Common myeloid progenitor, CD34-positive (primary cell): ENCODE results near the gene GLP2R.

Source experiments
- CTCF ChIA-PET: fragments of 350-600 bp; sonication (Branson Sonifier 250); formaldehyde crosslinking; loops from one replicate; lab custom pipeline; 2021; ENCODE audit warnings: antibody characterized with exemption; lab: Charles Lee
- POLR2A ChIA-PET: fragments of 350-600 bp; sonication (Branson Sonifier 250); formaldehyde crosslinking; loops from one replicate; lab custom pipeline; 2021; ENCODE audit warnings: antibody characterized with exemption; lab: Charles Lee
- DNase-seq, 3 donors: peaks; one replicate each; pipeline versions ENCODE4 v3.0.0 to v3.0.0-alpha.2; 2013
- H3K27ac ChIP-seq, 2 experiments: 1 replicate in 1 of 2; 2 replicates in 1 of 2; pipeline ENCODE4 v1.7.0; 2013; ENCODE audit warnings: inconsistent platforms in 2 of 2, low read length in 2 of 2, mild to moderate bottlenecking in 2 of 2, low read depth in 1 of 2, moderate library complexity in 1 of 2; ENCODE audit not compliant: severe bottlenecking in 2 of 2, insufficient read depth in 1 of 2, poor library complexity in 1 of 2
- H3K27me3 ChIP-seq, 5 experiments: replicated peaks in 2 of 5; 1 replicate in 3 of 5; 2 replicates in 2 of 5; pipeline versions ENCODE4 v1.6.1 to v1.7.0; 2013; ENCODE audit warnings: low read length in 4 of 5, mild to moderate bottlenecking in 2 of 5, moderate library complexity in 2 of 5, inconsistent platforms in 1 of 5; ENCODE audit not compliant: insufficient read depth in 5 of 5, control insufficient read depth in 4 of 5
- H3K36me3 ChIP-seq, 4 experiments: 1 replicate in 2 of 4; 2 replicates in 2 of 4; pipeline versions ENCODE4 v1.6.1 to v1.7.0; 2013; ENCODE audit warnings: low read length in 3 of 4, control low read depth in 1 of 4, mild to moderate bottlenecking in 1 of 4; ENCODE audit not compliant: control insufficient read depth in 4 of 4, insufficient read depth in 4 of 4
- H3K4me1 ChIP-seq, 4 experiments: 1 replicate in 3 of 4; 2 replicates in 1 of 4; pipeline versions ENCODE4 v1.6.1 to v1.7.1; 2013; ENCODE audit warnings: low read length in 3 of 4, mild to moderate bottlenecking in 3 of 4, control low read depth in 1 of 4, inconsistent platforms in 1 of 4, moderate library complexity in 1 of 4; ENCODE audit not compliant: control insufficient read depth in 4 of 4, insufficient read depth in 4 of 4; ENCODE audit errors: control extremely low read depth in 1 of 4
- H3K4me3 ChIP-seq, 7 experiments: 1 replicate in 4 of 7; 2 replicates in 3 of 7; pipeline versions ENCODE4 v1.5.1 to v1.7.0; 2013; ENCODE audit warnings: mild to moderate bottlenecking in 7 of 7, low read length in 6 of 7, moderate library complexity in 6 of 7, inconsistent platforms in 2 of 7, low read depth in 2 of 7, control low read depth in 1 of 7; ENCODE audit not compliant: insufficient read depth in 4 of 7, control insufficient read depth in 1 of 7; ENCODE audit errors: extremely low read depth in 1 of 7
- H3K9me3 ChIP-seq, 5 experiments: 1 replicate in 4 of 5; 2 replicates in 1 of 5; pipeline versions ENCODE4 v1.6.1 to v1.7.1; 2013; ENCODE audit warnings: low read length in 4 of 5, mild to moderate bottlenecking in 2 of 5, inconsistent platforms in 1 of 5, low read depth in 1 of 5, moderate library complexity in 1 of 5; ENCODE audit not compliant: control insufficient read depth in 4 of 5, insufficient read depth in 2 of 5; ENCODE audit errors: control extremely low read depth in 1 of 5
- WGBS: methylation state at CpG from one replicate; pipeline ENCODE4 v1.1.5; 2013; ENCODE audit not compliant: insufficient coverage; 5-methylcytosine and 5-hydroxymethylcytosine counted together

The GLP2R gene

DNA sequence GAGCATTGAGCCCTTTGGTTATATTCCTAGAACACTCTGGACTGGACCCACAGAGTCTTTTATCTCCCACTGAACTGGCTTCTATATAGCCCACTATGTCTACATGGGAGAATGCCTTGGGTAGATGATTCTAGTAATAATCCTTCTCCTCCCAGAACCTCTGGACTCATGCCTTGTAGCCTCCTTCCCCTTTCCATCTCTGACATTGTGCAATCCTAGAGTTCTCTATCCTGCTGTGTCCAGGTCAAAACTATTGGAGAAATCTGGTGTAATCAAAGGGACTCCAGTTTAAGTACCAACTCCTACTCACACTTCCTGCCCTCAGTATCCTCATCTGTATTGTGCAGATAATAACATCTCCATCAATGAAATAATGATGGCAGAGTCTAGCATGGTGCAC is 70.2 kb downstream of the GLP2R start:
- H3K27me3 ChIP-seq = peaks cover 0 to 26% (median 9%) of the 10 kb centered on the region in 5 experiments
- CTCF ChIA-PET = no interaction called here
- DNase-seq = no peak
- no peaks in the 10 kb centered on the region for H3K36me3 ChIP-seq
- peaks cover 0 to 4% (median 0%) of the 10 kb centered on the region in 5 experiments for H3K9me3 ChIP-seq
- no peak overlapping the region for H3K27ac ChIP-seq
- H3K4me3 ChIP-seq = no peak overlapping the region
- POLR2A ChIA-PET = no interaction called here
- no peaks in the 10 kb centered on the region for H3K4me1 ChIP-seq

DNA sequence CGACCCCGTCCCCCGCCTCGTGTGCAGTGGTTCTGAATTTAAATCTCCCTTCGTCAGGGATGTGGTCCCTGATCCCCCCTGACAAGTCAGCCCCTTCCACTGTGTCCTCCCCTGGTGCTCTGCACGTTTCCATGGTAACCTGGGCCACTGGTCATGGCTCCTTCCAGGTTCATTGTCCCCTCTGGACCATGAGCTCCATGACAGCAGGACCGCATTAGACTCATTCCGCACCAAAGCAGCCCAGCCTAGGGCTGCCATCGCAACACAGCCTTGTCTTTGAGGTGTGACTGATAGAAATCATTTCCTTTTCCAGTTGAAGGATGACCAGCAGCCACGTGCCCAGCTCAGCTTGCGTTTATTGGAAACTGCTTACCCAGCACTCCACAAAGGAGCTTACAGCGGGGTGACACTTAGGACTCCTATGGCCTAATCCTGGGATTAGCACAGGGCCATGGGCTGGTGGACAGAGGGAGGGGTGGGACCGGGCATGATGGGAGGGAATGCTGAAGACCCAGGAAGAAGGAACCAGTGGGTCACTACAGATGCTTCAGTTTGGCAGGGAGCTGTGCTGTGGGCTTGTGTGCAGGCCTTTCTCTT is 71.7 kb downstream of the GLP2R start:
- WGBS = 88% methylated on average over 9 of the region's 13 CpGs
- H3K27ac ChIP-seq = no peak overlapping the region
- no peak for DNase-seq
- H3K4me3 ChIP-seq = no peak overlapping the region
- CTCF ChIA-PET = interaction anchor here (0.9 kb wide), 1 partner anchor 9 kb away, joined by 3 read pairs; no protein-coding TSS in a partner anchor
- no peaks in the 10 kb centered on the region for H3K36me3 ChIP-seq
- H3K27me3 ChIP-seq = peaks cover 0 to 39% (median 9%) of the 10 kb centered on the region in 5 experiments
- POLR2A ChIA-PET = no interaction called here
- H3K9me3 ChIP-seq = peaks cover 0 to 4% (median 0%) of the 10 kb centered on the region in 5 experiments
- H3K4me1 ChIP-seq = no peaks in the 10 kb centered on the region

- 93% methylated on average over 7 of the region's 8 CpGs for WGBS
- H3K4me1 ChIP-seq = no peaks in the 10 kb centered on the region
- CTCF ChIA-PET = no interaction called here
Observed at GRCh38 chr17:9898812-9899211, 73.1 kb downstream of the GLP2R start.

DNA sequence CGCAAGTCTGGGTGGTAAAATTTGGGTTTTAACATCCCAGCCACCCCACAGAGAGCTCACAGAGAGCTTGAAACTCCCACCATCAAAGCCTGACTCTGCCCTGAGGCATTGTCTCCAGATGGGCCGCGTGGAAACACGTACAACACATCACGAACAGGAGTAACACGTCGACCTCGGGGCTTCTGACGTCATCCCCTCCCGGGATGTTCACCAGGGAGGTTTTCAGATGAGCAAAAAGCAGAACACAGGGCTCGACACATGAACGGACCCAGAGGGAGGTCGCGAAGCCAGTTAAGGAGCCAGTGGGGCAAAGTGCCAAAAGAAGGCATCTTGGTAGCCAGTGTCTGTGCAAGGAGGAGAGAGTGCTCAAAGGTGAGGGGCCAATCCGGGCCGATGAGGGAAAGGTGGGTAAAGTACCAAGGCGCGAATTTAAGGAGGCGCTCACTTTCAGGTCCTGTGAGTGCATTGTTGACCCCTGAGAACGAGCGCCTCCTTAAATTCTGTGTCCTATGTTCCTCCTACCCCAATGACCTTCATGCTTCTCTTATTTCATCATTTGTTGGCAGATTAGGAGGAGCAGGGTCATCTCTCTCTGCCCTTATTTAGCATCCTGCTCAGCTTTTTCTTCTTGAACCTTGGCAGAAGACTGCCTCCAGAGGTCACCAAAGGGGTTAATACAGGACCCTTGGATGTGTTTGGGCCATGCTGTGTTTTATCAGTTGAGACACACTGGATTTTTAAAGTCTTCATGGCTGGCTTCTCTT is 73.7 kb downstream of the GLP2R start:
- no peaks in the 10 kb centered on the region for H3K36me3 ChIP-seq
- DNase-seq = no peak
- peaks cover 0 to 2% (median 0%) of the 10 kb centered on the region in 5 experiments for H3K9me3 ChIP-seq
- WGBS = 87% methylated on average over 19 of the region's 21 CpGs
- H3K4me1 ChIP-seq = no peaks in the 10 kb centered on the region
- H3K27me3 ChIP-seq = peaks cover 0 to 42% (median 8%) of the 10 kb centered on the region in 5 experiments
- no peak overlapping the region for H3K27ac ChIP-seq
- H3K4me3 ChIP-seq = no peak overlapping the region
- POLR2A ChIA-PET = no interaction called here
- CTCF ChIA-PET = no interaction called here

More at GRCh38 chr17:9898812-9899211, 73.1 kb downstream of the GLP2R start:
- H3K27ac ChIP-seq = no peak overlapping the region
- no peak overlapping the region for H3K4me3 ChIP-seq
- no peaks in the 10 kb centered on the region for H3K36me3 ChIP-seq
- peaks cover 0 to 42% (median 9%) of the 10 kb centered on the region in 5 experiments for H3K27me3 ChIP-seq
- peaks cover 0 to 4% (median 0%) of the 10 kb centered on the region in 5 experiments for H3K9me3 ChIP-seq
- DNase-seq = no peak
- POLR2A ChIA-PET = no interaction called here

- POLR2A ChIA-PET = no interaction called here
- WGBS = 41% methylated on average over 7 of the region's 8 CpGs
Observed at GRCh38 chr17:9900044-9900594, 74.4 kb downstream of the GLP2R start.

GRCh38 chr17:9900784-9901183 is 75.1 kb downstream of the GLP2R start:
- ChIA-PET CTCF (no interaction called here), POLR2A (interaction anchor here (0.6 kb wide), 1 partner anchor 23 kb away, joined by 7 read pairs; no protein-coding TSS in a partner anchor)
- no peak for DNase-seq
- no peaks in the 10 kb centered on the region for H3K9me3 ChIP-seq
- no peaks in the 10 kb centered on the region for H3K36me3 ChIP-seq
- no peak overlapping the region for H3K27ac ChIP-seq
- no peak overlapping the region for H3K4me3 ChIP-seq
- 29% methylated on average over 3 of the region's 8 CpGs for WGBS
- H3K4me1 ChIP-seq = no peaks in the 10 kb centered on the region
- H3K27me3 ChIP-seq = peaks cover 0 to 43% (median 7%) of the 10 kb centered on the region in 5 experiments

More at GRCh38 chr17:9900044-9900594, 74.4 kb downstream of the GLP2R start:
- no peak for DNase-seq
- H3K36me3 ChIP-seq = no peaks in the 10 kb centered on the region
- no peak overlapping the region for H3K27ac ChIP-seq
- H3K9me3 ChIP-seq = no peaks in the 10 kb centered on the region
- H3K4me3 ChIP-seq = no peak overlapping the region
- H3K27me3 ChIP-seq = peaks cover 0 to 43% (median 7%) of the 10 kb centered on the region in 5 experiments
- CTCF ChIA-PET = no interaction called here
- no peaks in the 10 kb centered on the region for H3K4me1 ChIP-seq

GRCh38 chr17:9902120-9902519 is 76.4 kb downstream of the GLP2R start:
- Histone ChIP-seq H3K4me1 (no peaks in the 10 kb centered on the region), H3K9me3 (no peaks in the 10 kb centered on the region), H3K27ac (no peak overlapping the region), H3K36me3 (no peaks in the 10 kb centered on the region), H3K4me3 (no peak overlapping the region), H3K27me3 (peaks cover 0 to 43% (median 4%) of the 10 kb centered on the region in 5 experiments)
- ChIA-PET CTCF (no interaction called here), POLR2A (no interaction called here)
- no peak for DNase-seq
- 67% methylated on average over 2 of the region's 2 CpGs for WGBS
